ENCODE data around the gene RMND5B.

GRCh38 chr5:178129296-178129695 lies 1.5 kb upstream of the RMND5B start:
- no peak for TF ChIP-seq EZH2 (IDR thresholded peaks at IDR 0.05; ENCODE audit: insufficient read depth, poor library complexity, severe bottlenecking)
- no peak for TF ChIP-seq EZH2phosphoT487 (IDR thresholded peaks at IDR 0.05; ENCODE audit: insufficient read depth, low read depth)
